Endometrium (tissue), 2 donors: ENCODE data around the gene ARSA.

Experiments
- FAIRE-seq: peaks from 2 replicates; lab custom pipeline; 2012; peaks lifted over from hg19 to GRCh38; lab: Jason Lieb, UNC
- donor health status: control.
- donor health status: control.

ARSA gene

GRCh38 chr22:50604256-50605001 is 23.5 kb downstream of the ARSA start:
- FAIRE-seq: no peak

- FAIRE-seq: no peak
Observed at GRCh38 chr22:50603511-50604255, 24.3 kb downstream of the ARSA start.

DNA sequence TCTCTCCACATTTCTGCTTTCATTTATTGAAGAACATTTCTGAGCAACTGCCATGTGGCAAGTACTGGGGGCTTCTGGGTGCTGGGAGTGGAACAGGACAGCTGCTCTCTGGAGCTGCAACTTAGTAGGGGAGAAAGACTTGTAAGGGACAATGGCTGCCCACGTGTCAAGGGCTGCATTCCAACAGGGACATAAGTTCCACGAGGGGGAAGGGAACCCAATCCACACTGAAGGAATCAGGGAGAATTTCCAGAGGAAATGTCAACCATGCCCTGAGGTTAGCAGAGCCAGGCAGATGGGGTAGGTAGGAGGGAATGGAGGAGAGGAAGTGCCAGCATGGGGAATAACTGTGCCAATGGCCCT is 25.6 kb downstream of the ARSA start:
- no peak for FAIRE-seq

GRCh38 chr22:50601669-50602337 is 26.1 kb downstream of the ARSA start:
- FAIRE-seq: no peak

DNA sequence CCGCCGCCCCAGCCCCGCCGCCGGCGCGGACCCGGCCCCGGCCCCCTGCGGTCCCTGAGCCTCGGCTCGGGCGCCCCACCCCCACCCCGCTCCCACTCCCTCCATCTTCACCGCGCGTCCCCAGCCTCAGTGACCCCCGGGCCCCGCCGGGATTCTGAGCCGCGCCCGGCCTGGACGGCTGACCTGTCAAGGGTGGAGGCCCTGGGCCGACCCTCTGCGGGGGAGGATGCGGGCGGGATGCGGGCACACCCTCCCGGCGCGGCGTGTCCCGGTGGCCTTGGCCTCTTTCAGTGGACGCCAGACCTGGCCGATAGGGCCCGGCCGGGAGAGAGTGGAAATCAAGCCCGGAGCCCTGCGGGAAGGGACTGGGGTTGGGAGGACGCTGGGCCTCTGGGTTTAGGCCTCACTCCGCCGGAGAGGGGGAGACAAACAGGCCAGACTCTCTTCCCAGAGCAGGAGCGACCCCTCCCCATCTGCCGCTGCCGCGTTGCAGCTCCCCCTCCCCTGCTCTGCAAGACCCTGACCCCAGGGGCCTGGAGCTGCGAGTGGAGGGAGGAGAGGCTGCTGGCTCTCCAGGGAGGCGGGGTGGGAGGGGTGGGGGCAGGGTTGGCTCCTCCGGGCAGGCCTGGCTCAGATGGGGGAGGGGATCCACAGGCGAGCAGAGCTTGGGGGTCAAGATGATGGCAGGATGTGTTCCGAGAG is 26.8 kb downstream of the ARSA start:
- FAIRE-seq: no peak

- no peak for FAIRE-seq
Observed at GRCh38 chr22:50600538-50600937, 27.4 kb downstream of the ARSA start, which contains the start of gene MAPK8IP2. MAPK8IP2 (plus strand) TSS chr22:50600793; CDS start chr22:50600819, 26 bp downstream.

DNA sequence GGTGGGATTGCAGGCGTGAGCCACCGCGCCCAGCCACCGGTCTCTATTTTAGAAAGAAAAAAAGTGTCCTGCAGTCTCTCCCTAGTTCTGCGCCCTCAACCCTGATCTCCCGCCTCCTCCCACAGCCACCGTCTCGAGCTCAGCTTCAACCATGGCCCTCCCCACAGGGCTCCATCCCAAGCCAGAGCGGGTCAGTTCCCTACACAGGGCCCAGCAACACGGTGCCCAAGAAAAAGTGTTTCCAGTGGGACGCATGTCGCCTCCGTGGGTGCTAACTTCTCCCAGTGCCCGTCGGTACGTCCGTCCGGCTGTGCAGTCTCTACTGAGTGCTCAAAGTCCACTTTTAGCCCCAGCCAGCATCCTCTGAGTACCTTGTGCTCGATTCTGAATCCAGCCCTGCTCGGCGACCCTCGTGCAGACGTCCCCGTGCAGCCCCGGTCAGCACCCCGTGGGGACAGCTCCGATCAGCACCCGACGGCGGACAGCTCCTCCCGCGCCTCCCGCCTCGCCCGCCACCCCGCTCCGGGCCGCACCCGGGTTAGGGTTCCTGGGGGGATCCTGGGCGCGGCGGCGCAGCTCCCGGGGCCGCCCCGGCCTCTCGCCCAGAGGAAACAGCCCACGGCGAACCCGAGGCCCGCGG is 28.0 kb downstream of the ARSA start:
- FAIRE-seq: no peak

- no peak for FAIRE-seq
Observed at GRCh38 chr22:50597097-50597496, 30.9 kb downstream of the ARSA start.

GRCh38 chr22:50595189-50595588 is 32.8 kb downstream of the ARSA start:
- no peak for FAIRE-seq

- FAIRE-seq: no peak
Observed at GRCh38 chr22:50587407-50587806, 40.5 kb downstream of the ARSA start.

DNA sequence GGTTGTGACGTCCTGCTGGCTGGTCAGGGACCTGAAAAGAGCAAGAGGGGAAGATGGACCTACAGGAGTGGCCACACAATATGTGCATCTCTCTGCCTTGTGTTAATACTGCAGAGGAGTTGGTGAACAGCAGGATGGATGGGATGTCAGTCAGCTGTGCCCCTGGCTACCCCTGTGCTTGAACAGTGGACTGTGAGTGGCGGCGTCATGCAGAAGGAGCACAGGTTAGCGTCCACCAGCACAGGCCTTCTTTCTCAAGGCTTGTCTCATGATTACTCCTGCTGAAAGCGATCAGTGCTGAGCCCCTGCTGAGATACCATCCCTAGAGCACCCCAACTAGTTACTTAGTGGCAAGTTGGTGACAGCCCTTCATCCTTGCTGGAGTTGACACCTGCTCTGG is 41.5 kb downstream of the ARSA start:
- FAIRE-seq: no peak

DNA sequence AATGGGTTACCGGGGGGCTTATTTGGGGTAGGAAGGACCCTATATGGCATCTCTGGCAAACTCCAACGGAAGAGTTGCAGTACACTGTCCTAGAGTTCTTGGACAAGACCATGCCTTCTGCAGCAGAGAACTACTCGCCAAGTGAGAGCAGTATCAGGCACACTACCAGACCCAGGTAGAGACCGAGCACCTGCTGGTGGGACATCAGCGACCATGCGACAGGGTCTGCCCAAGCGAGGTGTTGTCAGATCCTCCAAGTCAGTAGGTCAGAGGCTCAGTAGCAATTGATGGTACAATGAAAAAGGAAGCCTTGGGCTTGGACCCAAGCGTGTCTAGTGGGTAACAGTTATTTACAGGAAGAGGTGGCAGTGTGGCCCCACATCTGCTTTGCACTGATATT is 42.2 kb downstream of the ARSA start:
- FAIRE-seq: no peak

DNA sequence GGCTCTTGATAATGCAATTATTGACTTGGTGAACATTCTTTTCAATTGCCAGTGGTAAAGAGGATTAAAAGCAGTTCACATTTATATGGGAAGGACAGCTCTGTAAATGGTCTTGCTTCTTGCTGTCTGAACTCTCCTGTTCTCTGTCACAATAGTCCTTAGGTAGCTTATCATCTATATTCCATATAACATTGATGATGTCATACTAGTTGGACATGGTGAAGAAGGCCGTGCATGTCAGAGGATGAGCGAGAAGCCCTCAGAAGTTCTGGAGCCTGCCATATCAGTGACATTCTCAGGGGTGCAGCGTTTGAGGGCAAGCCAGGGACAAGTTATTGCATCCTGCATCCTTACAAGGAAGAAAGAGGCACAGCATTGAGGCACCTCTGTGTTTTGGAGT is 42.7 kb downstream of the ARSA start:
- no peak for FAIRE-seq

DNA sequence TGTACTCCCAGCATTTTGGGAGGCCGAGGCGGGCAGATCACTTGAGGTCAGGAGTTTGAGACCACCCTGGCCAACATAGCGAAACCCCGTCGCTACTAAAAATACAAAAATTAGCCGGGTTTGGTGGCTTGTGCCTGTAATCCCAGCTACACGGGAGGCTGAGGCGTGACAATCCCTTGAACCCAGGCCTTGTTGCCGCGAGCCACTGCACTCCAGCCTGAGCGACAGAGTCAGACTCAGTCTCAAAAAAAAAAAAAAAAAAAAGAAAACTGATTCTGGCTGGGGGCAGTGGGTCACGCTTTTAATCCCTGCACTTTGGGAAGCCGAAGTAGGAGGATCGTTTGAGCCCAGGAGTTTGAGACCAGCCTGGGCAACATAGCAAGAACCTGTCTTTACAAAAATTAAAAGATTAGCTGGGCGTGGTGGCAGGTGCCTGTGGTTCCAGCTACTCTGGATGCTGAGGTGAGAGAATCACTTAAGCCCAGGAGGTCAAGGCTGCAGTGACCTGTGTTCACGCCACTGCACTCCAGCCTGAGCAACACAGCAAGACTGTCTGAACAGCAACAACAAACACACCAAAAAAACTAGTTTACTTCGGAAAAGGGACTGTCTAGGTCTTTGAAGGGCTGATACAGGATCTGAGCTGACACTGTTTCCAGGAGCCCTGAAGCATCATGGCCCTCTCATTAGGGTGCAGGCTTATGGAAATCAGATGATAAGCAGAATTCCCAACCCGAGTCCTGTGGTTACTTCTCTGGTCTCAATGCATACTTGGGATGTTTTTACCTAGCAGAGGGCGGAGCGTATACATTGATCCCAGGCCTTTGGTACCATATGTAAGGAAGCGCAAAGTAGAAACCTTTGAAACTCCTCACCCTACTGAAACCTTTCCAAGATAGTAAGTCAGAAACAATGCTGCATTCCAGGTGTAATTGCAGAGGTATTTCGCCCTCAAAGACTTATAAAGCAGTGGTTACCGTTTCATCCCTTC is 43.6 kb downstream of the ARSA start:
- no peak for FAIRE-seq

- FAIRE-seq: no peak
Observed at GRCh38 chr22:50583294-50583861, 44.6 kb downstream of the ARSA start.

- FAIRE-seq: peak; percentile 96
Observed at GRCh38 chr22:50582493-50583293, 45.3 kb downstream of the ARSA start, which contains the start of gene CHKB. CHKB (minus strand) TSS chr22:50582849; CDS start chr22:50582781, 68 bp downstream.

- FAIRE-seq: no peak
Observed at GRCh38 chr22:50581950-50582492, 45.9 kb downstream of the ARSA start.

- no peak for FAIRE-seq
Observed at GRCh38 chr22:50581031-50581949, 46.7 kb downstream of the ARSA start.
